Motor neuron (in vitro differentiated cells): Measurements from ENCODE around the gene SLC35A2. TPM values are rescaled to one million over a fixed set of nuclear protein-coding genes. Genes with fewer than 3 reads are reported as not detected.
"Not testable (repeated sequence)": the region's sequence is repeated elsewhere in the genome, so short reads cannot be mapped to it uniquely, and the experiment has no call there.

Source experiments
- ATAC-seq, 8 experiments: fragments of 200-7000 bp; cut with Tn5 transposase; replicated peaks in 6 of 8; 2 replicates each; pipeline ENCODE4 v1.8.0; 2021; ENCODE audit warnings: mild to moderate bottlenecking in 8 of 8, moderate library complexity in 8 of 8
- H3K27ac ChIP-seq, 2 donors: fragments of 250-450 bp; sonication (Bioruptor Pico); 2 replicates each; pipeline ENCODE4 v1.9.0; 2021; ENCODE audit warnings: antibody characterized with exemption in 2 of 2, mild to moderate bottlenecking in 2 of 2, moderate library complexity in 1 of 2
- H3K4me1 ChIP-seq, 2 donors: fragments of 250-450 bp; sonication (Bioruptor Pico); replicated peaks in 1 of 2; 2 replicates each; pipeline ENCODE4 v1.6.1; 2021; ENCODE audit warnings: antibody characterized with exemption in 2 of 2, mild to moderate bottlenecking in 2 of 2, moderate library complexity in 1 of 2
- H3K4me3 ChIP-seq, 5 donors: fragments of 250-450 bp; sonication (Bioruptor Pico); 2 replicates each; pipeline ENCODE4 v1.9.0; 2021; ENCODE audit warnings: antibody characterized with exemption in 5 of 5, mild to moderate bottlenecking in 5 of 5, moderate library complexity in 4 of 5
- in situ Hi-C, 9 experiments: fragments of 400-800 bp; cut with MboI; loops; one replicate each; pipeline ENCODE4 v1.15.0; 2021; ENCODE audit warnings: low sequenced_read_pairs in 9 of 9, low pct_unique_long_range_greater_than_20kb in 2 of 9; ENCODE audit not compliant: unreplicated experiment in 9 of 9
- total RNA-seq, 8 experiments: library from RNA; unstranded; fragments of 300-600 nt; gene quantifications; 2 replicates each; pipeline versions ENCODE4 v1.2.3 to v1.2.4, GENCODE V29; 2022

The SLC35A2 gene
- total RNA-seq, 8 experiments from 2014 or later = 15.1 to 38.3 (median 23.8) TPM

DNA sequence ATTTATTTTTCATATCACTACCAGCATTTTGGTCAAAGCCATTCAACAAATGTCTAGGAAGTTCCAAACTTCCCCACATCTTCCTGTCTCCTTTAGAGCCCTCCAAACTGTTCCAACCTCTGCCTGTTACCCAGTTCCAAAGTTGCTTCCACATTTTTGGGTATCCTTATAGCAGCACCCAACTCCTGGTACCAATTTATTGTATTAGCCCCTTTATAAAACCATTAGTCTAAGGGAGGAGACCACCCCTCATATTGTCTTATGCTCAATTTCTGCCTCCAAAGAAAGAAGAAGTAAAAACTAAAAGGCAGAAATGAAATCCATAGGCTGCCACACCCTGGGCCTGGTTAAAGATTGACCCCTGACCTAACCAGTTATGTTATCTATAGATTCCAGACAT is 58.0 kb downstream of the SLC35A2 start:
- H3K27ac ChIP-seq, in situ Hi-C loops, ATAC-seq, H3K4me3 ChIP-seq, H3K4me1 ChIP-seq: not testable (repeated sequence)

Other genes with a start within 250 kb of the SLC35A2 start
- 1 to 10 TPM in 5 of 8 experiments, under 1 TPM in 3; 0.21 to 1.8 (median 1.1) TPM for gene WAS, start 227.8 kb downstream of the SLC35A2 start, total RNA-seq
- 1 to 10 TPM; 1.8 to 9.8 (median 3.0) TPM for gene SUV39H1, start 214.9 kb downstream of the SLC35A2 start, total RNA-seq
- not detected for gene GLOD5, start 149.9 kb downstream of the SLC35A2 start, total RNA-seq
- not detected for gene GATA1, start 125.1 kb downstream of the SLC35A2 start, total RNA-seq
- 100 to 1,000 TPM in 1 of 8 experiments, 10 to 100 TPM in 7; 29.7 to 104 (median 62.2) TPM for gene HDAC6, start 109.6 kb downstream of the SLC35A2 start, total RNA-seq
- under 1 TPM in 7 of 8 experiments, not detected in 1; 0.27 to 0.90 (median 0.46) TPM for gene ERAS, start 85.1 kb downstream of the SLC35A2 start, total RNA-seq
- 100 to 1,000 TPM in 1 of 8 experiments, 10 to 100 TPM in 6, 1 to 10 TPM in 1; 4.0 to 103 (median 33.2) TPM for gene PCSK1N, start 76.0 kb downstream of the SLC35A2 start, total RNA-seq
- 100 to 1,000 TPM in 1 of 8 experiments, 10 to 100 TPM in 7; 40.6 to 102 (median 72.9) TPM for gene TIMM17B, start 13.9 kb downstream of the SLC35A2 start, total RNA-seq
- gene PQBP1, start 13.7 kb downstream of the SLC35A2 start, total RNA-seq = 100 to 1,000 TPM in 3 of 8 experiments, 10 to 100 TPM in 5; 73.0 to 123 (median 99.1) TPM
- 10 to 100 TPM in 4 of 8 experiments, 1 to 10 TPM in 4; 6.9 to 20.3 (median 9.5) TPM for gene PIM2, start 7.4 kb upstream of the SLC35A2 start, total RNA-seq
- gene OTUD5, start 46.0 kb upstream of the SLC35A2 start, total RNA-seq = 10 to 100 TPM; 22.0 to 49.8 (median 36.6) TPM
- gene KCND1, start 60.2 kb upstream of the SLC35A2 start, total RNA-seq = 1 to 10 TPM in 6 of 8 experiments, under 1 TPM in 2; 0.65 to 3.1 (median 1.5) TPM
- gene GRIPAP1, start 90.6 kb upstream of the SLC35A2 start, total RNA-seq = 10 to 100 TPM; 24.2 to 69.0 (median 44.8) TPM
- 10 to 100 TPM in 7 of 8 experiments, 1 to 10 TPM in 1; 9.7 to 43.2 (median 24.4) TPM for gene TFE3, start 131.7 kb upstream of the SLC35A2 start, total RNA-seq
- 1 to 10 TPM in 7 of 8 experiments, under 1 TPM in 1; 0.15 to 5.7 (median 3.9) TPM for gene CCDC120, start 147.4 kb upstream of the SLC35A2 start, total RNA-seq
- 10 to 100 TPM in 7 of 8 experiments, 1 to 10 TPM in 1; 9.9 to 29.1 (median 14.2) TPM for gene PRAF2, start 162.4 kb upstream of the SLC35A2 start, total RNA-seq
- gene WDR45, start 168.2 kb upstream of the SLC35A2 start, total RNA-seq = 10 to 100 TPM; 20.7 to 97.3 (median 44.5) TPM
- gene GPKOW, start 212.1 kb upstream of the SLC35A2 start, total RNA-seq = 10 to 100 TPM; 16.3 to 29.8 (median 20.1) TPM